Stimulated activated CD4-positive, alpha-beta T cell treated with anti-CD3 and anti-CD28 coated beads, Interleukin-2, amount 100 ng/mL, for 48 hours (primary cell): ENCODE results near the gene ALG11.
A peak's percentile ranks its signal among the peaks of the same experiment; 100 is the strongest.
"Not testable (repeated sequence)": the region's sequence is repeated elsewhere in the genome, so short reads cannot be mapped to it uniquely, and the experiment has no call there.

Source experiments
- DNase-seq, 2 donors: peaks; one replicate each; pipeline ENCODE4 v3.0.0-alpha.2; 2020

Gene ALG11

GRCh38 chr13:52030401-52030800, 18.2 kb downstream of the ALG11 start:
- DNase-seq: not testable (repeated sequence)

- DNase-seq: no peak
Measured at GRCh38 chr13:52033039-52033438, 20.8 kb downstream of the ALG11 start.

GRCh38 chr13:52034616-52035226, 22.5 kb downstream of the ALG11 start:
- no peak for DNase-seq

- no peak for DNase-seq
Measured at GRCh38 chr13:52036037-52036436, 23.8 kb downstream of the ALG11 start.

- no peak for DNase-seq
Measured at GRCh38 chr13:52043675-52044074, 31.5 kb downstream of the ALG11 start.

- DNase-seq: no peak
Measured at GRCh38 chr13:52047463-52047862, 35.3 kb downstream of the ALG11 start.

- DNase-seq: no peak
Measured at GRCh38 chr13:52048516-52048915, 36.3 kb downstream of the ALG11 start.

- DNase-seq: no peak
Measured at GRCh38 chr13:52051400-52051799, 39.2 kb downstream of the ALG11 start.

- no peak for DNase-seq
Measured at GRCh38 chr13:52053460-52053859, 41.3 kb downstream of the ALG11 start.

- DNase-seq: not testable (repeated sequence)
Measured at GRCh38 chr13:52061064-52061463, 48.9 kb downstream of the ALG11 start.

GRCh38 chr13:52061587-52061986, 49.4 kb downstream of the ALG11 start:
- no peak for DNase-seq

- DNase-seq: no peak
Measured at GRCh38 chr13:52067237-52067636, 55.0 kb downstream of the ALG11 start.

- peak in 1 of 2 donors; percentile 4 for DNase-seq
Measured at GRCh38 chr13:52070929-52071523, 58.8 kb downstream of the ALG11 start.
